OCI-LY3 (cell line): ENCODE measurements around the gene PTH.

Experiments used
- CTCF ChIP-seq: fragments of 200-600, 300-600 bp; sonication (generic); IDR thresholded peaks from 2 replicates; pipeline ENCODE4 v1.5.1; 2014; ENCODE audit warnings: antibody characterized with exemption, low read length, low read depth
- EZH2phosphoT487 ChIP-seq: fragments of 200-600 bp; shearing (Covaris generic); IDR thresholded peaks from 2 replicates; pipeline ENCODE4 v1.6.1; 2018; ENCODE audit warnings: antibody characterized with exemption, mixed run types, low read depth

GRCh38 chr11:13486926-13487660 is 8.7 kb downstream of the PTH start:
- TF ChIP-seq CTCF (peak; percentile 56), EZH2phosphoT487 (no peak)
